ENCODE measurements around the gene KIF16B. TPM values are rescaled to one million over a fixed set of nuclear protein-coding genes. Genes with fewer than 3 reads are reported as not detected.

The KIF16B gene
- total RNA-seq (2011; cell fraction: chromatin; rRNA removed; ENCODE audit: low replicate concordance): 10.0 and 28.8 TPM in 2 replicates
- total RNA-seq (2011; cell fraction: nucleolus; rRNA removed): 6.0 and 7.5 TPM in 2 replicates
- 7.9 and 10.0 TPM in 2 replicates for total RNA-seq (2011; cell fraction: nucleoplasm; rRNA removed)
- 8.0 and 10.6 TPM in 2 replicates for total RNA-seq (2014; rRNA removed)
- 8.5 and 8.9 TPM in 2 replicates for total RNA-seq (2014; rRNA removed; fragmentation: Illumina TruSeq; extraction: Trizol)
- 9.0 and 9.1 TPM in 2 replicates for total RNA-seq (2015; rRNA removed; fragmentation: Illumina TruSeq; extraction: Trizol)
- 7.2 and 7.4 TPM in 2 replicates for total RNA-seq (2021)
- polyA plus RNA-seq (2011; rRNA removed): 6.0 and 8.7 TPM in 2 replicates
- 3.4 and 3.9 TPM in 2 replicates for polyA plus RNA-seq (2011; cell fraction: cytosol; rRNA removed)
- 5.5 and 6.2 TPM in 2 replicates for polyA plus RNA-seq (2011; cell fraction: nucleus; rRNA removed)
- 5.0 and 5.1 TPM in 2 replicates for polyA plus RNA-seq (2012)
- polyA plus RNA-seq (2014; fragmentation: Illumina TruSeq; extraction: Trizol): 7.2 and 8.9 TPM in 2 replicates
- 1 to 10 TPM in 1 of 2 experiments, under 1 TPM in 1; 1.00 to 1.1 TPM for polyA plus RNA-seq (2014; fragmentation: Nextera tagmentation; extraction: Ambion mirVana)
- 5.7 and 6.8 TPM in 2 replicates for polyA plus RNA-seq (2014; rRNA removed)
- 15.8 and 16.1 TPM in 2 replicates for polyA minus RNA-seq (2011; rRNA and poly(A)+ RNA removed)
- 6.1 and 6.5 TPM in 2 replicates for polyA minus RNA-seq (2011; cell fraction: cytosol; rRNA and poly(A)+ RNA removed)
- polyA minus RNA-seq (2011; cell fraction: nucleus; rRNA and poly(A)+ RNA removed): 9.4 and 16.0 TPM in 2 replicates
- percentile 59 among the genes with signal in this experiment for Bru-seq, nascent RNA
- BruChase-seq, experiment 1, labeled RNA remaining after a 2-hour chase: percentile 64 among the genes with signal in this experiment
- BruChase-seq, experiment 2, labeled RNA remaining after a 6-hour chase: percentile 65 among the genes with signal in this experiment
- long read RNA-seq, experiment 1, full-length matches to known transcripts: 2 of 46 reads
- long read RNA-seq, experiment 1, partial matches to known transcripts: 30 of 46 reads
- long read RNA-seq, experiment 1, other reads (novel, unspliced or antisense): 14 of 46 reads
- long read RNA-seq, experiment 2, partial matches to known transcripts: 0 of 2 reads
- long read RNA-seq, experiment 2, other reads (novel, unspliced or antisense): 2 of 2 reads
- long read RNA-seq, experiment 3, partial matches to known transcripts: 15 of 15 reads
- long read RNA-seq, experiment 3, other reads (novel, unspliced or antisense): 0 of 15 reads

GRCh38 chr20:16573001-16573965, at the start of gene KIF16B:
TSS of gene KIF16B (minus strand) at chr20:16573448. CDS start at chr20:16573275, 173 bp downstream.
- no peaks in the 10 kb centered on the region for H3K9me3 ChIP-seq (replicated peaks; ENCODE audit: control insufficient read depth, insufficient read depth, low read depth, low read length)
- ATAC-seq (peak; percentile 82), DNase-seq (ENCODE audit: extremely low read depth in 1 of 4, low spot score in 3 of 4) (peak; percentile 81 to 90 (median 82)), FAIRE-seq (no peak)
- H3K27ac ChIP-seq (ENCODE audit: extremely low read depth, low read depth, low read length): peak within 1 kb of the TSS; percentile 75
- H3K4me2 ChIP-seq (ENCODE audit: insufficient read depth, low read length): peak within 1 kb of the TSS; percentile 93
- H3K4me1 ChIP-seq (replicated peaks in 1 of 2; ENCODE audit: control insufficient read depth in 2 of 2, insufficient read depth in 2 of 2, low read length in 2 of 2): peaks cover 0 to 16% of the 10 kb centered on the region in 2 experiments; a peak in 3 of 5 replicates
- no peaks in the 10 kb centered on the region; the same call in 2 of the 3 replicates for H3K36me3 ChIP-seq (ENCODE audit: control insufficient read depth, insufficient read depth, low read length)
- POLR2A ChIA-PET: interaction anchor here (0.6 kb wide), 1 partner anchor 57 kb away, joined by 3 read pairs; no protein-coding TSS in a partner anchor
- intact Hi-C loops (cut with micrococcal nuclease) (no loop called here), in situ Hi-C loops (cut with MboI) (no loop called here)
- WGBS (ENCODE audit: insufficient coverage, low coverage, missing lambda C conversion rate): 2% methylated on average over 23 of the region's 65 CpGs
- H3K9ac ChIP-seq (ENCODE audit: insufficient read depth in 1 of 2, low read depth in 2 of 2, low read length in 2 of 2): peak within 1 kb of the TSS; percentile 83 to 94
- peak within 1 kb of the TSS; percentile 88 for H2AFZ ChIP-seq (ENCODE audit: low read depth, low read length)
- H3K9me1 ChIP-seq (ENCODE audit: control insufficient read depth, insufficient read depth, low read length): no peaks in the 10 kb centered on the region
- peaks cover 31% of the 10 kb centered on the region for H3K79me2 ChIP-seq (ENCODE audit: control insufficient read depth, insufficient read depth, low read length)
- H3K27me3 ChIP-seq (ENCODE audit: control insufficient read depth in 2 of 2, insufficient read depth in 2 of 2, low read length in 2 of 2): no peaks in the 10 kb centered on the region
- CTCF ChIA-PET (ENCODE audit: low intra/inter-chr PET ratio): no interaction called here
- H4K20me1 ChIP-seq (replicated peaks; ENCODE audit: control insufficient read depth, insufficient read depth, low read length): no peaks in the 10 kb centered on the region
- TSS peak; percentile 89 for BruUV-seq (replicated peaks)
- peak within 1 kb of the TSS; percentile 75 for H3K4me3 ChIP-seq
- TF ChIP-seq TEAD4 (IDR thresholded peaks at IDR 0.05; ENCODE audit: low read length): no peak
- TF ChIP-seq TEAD4 (CRISPR knock-in tag; IDR thresholded peaks at IDR 0.05; ENCODE audit: borderline replicate concordance): no peak
- TF ChIP-seq TAF9B (IDR thresholded peaks at IDR 0.05; ENCODE audit: partially characterized antibody): peak; percentile 30
- TF ChIP-seq MNT (conservative IDR thresholded peaks at IDR 0.05): peak; percentile 54 to 64; a peak in 3 of 4 replicates
- no peak for TF ChIP-seq ZNF778 (CRISPR knock-in tag; IDR thresholded peaks at IDR 0.05)
- peak; percentile 69; the same call in 1 of the 2 replicates for TF ChIP-seq TFAP4 (CRISPR knock-in tag; IDR thresholded peaks at IDR 0.05; ENCODE audit: borderline replicate concordance)
